Globus pallidus (tissue), 1 donor: ENCODE results near the gene POLR2E.

Experiments
- DNase-seq: peaks from one replicate; pipeline ENCODE4 v3.0.0-alpha.2; 2015; ENCODE audit warnings: low spot score

Gene POLR2E

DNA sequence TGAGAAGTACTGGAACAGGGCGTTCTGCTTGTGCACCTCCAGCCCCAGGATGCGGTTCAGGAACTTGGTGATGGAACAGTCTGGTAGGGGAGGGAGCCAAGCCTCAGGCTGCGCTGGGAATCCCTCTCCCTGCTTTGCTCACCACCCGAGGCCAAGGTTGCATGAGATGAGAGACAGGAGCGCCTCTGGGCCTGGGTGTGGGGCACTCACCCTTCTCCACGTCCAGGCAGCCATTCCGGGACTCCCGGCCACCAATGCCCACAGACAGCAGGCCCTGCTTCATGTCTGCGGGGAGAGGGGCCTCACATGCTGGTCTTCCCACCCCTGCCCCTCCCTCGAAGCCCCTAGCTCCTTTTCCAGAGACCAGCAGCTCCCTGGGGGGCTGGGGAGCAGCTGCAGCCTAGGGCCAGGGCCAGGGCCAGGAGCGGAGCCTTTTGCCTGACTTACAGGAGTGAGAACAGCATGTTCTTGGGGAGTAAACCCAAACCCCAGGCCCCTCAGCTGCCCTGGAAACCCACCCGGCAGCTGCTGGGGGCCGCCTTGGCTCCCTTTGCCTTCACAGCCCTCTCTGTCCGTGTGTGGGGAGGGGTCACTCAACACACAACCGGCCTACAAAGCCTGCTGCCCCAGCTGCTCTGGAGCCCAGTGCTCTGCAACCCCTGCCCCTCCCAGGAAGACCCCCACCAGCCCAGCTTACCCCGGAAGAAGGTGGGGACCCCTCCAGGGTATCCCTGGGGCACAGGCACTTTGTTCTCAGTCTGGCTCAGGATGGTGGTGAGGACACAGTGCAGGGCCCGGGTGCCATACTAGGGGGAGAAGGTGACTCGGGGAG is 15.8 kb upstream of the POLR2E start:
- no peak for DNase-seq

DNA sequence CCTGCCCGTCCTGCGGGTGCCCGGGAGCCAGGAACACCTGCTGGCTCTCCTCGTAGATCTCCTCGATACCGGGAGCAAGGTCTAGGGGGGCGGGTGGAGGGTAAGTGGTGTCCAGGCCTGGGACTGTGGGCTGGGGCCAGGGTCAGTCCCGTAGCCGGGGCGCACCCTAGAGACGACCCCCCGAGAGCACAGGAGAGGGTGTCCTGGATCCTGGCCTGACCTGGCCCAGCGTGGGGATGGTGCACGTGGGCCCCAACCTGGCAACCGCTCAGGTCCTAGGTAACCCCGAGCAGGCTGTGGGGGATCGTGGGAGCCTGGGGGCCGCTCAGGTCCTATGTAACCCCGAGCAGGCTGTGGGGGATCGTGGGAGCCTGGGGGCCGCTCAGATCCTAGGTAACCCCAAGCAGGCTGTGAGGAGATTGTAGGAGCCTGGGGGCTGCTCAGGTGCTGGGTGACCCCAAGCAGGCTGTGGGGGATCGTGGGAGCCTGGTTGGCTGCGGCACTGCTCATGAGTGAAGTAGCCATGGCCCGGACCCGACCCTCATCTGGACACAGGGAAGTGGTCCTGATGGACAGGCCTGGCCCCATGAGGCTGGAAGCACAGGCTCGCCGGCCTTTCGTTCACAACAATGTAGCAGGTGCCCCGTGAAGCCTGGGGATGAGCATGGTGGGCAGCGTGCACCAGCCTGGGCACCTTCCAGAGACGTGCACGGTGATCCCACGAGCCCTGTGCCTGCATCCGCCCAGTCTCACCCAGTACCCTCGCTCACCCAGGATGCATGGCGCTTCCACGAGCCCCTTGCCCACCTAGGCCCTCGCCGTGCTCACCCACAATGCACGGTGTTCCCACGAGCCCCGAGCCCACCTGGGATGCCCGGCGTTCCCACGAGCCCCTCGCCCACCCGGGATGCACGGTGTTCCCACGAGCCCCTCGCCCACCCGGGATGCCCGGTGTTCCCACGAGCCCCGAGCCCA is 14.8 kb upstream of the POLR2E start:
- no peak for DNase-seq

DNA sequence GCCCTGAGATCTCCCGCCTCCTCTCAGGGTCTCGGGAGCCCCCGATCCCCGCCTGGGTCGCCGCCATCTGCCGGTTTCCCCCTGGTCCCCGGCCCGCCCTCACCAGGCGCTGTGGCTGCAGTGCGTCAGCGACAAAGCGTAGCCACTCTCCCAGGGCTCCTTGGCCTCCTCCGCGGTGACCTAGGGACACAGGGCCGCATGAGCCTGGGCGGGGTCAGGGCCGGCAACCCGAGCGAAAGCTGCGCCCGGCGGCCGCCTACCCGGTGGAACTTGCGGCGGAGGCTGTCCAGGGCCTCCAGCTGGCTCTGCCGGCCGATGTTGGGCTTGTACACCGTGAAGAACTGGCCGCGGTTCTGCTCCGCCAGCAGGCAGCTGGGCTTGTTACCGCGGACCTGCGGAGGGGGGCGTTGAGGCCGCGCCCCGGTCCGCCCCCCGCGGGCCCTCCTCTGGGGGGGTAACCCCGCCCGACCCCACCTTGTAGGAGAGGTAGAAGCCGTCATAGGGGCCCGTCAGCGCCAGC is 13.9 kb upstream of the POLR2E start:
- DNase-seq = no peak

GRCh38 chr19:1108291-1109031 is 13.3 kb upstream of the POLR2E start:
- no peak for DNase-seq

DNA sequence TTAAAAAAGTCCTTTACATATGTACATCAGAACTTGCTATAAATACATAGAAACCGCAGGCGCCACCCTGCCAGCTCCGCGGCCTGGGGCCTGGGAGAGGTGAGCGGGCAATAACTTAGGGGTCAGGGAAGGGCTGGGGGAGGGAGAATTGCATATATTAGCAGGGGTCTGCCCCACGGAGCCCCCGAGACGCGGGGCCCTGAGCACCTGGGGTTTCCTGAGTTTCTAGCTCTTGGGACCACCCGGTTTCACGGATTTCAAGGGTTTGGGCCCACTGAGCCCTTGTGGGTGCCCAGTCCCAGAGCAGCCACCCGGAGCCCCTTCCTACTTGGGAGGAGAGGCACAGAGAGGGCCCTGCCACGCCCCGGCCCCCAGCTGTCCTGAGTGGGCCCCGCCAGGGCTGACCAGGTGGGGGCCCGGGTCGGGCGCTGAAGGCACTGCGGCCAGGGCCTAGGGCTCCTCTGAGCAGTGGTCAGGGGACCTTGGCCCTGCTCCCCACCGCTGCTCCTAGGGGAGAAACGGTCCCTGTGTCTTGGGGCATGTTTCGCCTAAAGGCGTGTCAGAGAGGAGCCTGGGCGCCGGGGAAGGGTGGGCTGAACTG is 12.6 kb upstream of the POLR2E start:
- no peak for DNase-seq

- no peak for DNase-seq
Measured at GRCh38 chr19:1106841-1107660, 11.9 kb upstream of the POLR2E start.

GRCh38 chr19:1105873-1106840 is 11.0 kb upstream of the POLR2E start:
- no peak for DNase-seq

DNA sequence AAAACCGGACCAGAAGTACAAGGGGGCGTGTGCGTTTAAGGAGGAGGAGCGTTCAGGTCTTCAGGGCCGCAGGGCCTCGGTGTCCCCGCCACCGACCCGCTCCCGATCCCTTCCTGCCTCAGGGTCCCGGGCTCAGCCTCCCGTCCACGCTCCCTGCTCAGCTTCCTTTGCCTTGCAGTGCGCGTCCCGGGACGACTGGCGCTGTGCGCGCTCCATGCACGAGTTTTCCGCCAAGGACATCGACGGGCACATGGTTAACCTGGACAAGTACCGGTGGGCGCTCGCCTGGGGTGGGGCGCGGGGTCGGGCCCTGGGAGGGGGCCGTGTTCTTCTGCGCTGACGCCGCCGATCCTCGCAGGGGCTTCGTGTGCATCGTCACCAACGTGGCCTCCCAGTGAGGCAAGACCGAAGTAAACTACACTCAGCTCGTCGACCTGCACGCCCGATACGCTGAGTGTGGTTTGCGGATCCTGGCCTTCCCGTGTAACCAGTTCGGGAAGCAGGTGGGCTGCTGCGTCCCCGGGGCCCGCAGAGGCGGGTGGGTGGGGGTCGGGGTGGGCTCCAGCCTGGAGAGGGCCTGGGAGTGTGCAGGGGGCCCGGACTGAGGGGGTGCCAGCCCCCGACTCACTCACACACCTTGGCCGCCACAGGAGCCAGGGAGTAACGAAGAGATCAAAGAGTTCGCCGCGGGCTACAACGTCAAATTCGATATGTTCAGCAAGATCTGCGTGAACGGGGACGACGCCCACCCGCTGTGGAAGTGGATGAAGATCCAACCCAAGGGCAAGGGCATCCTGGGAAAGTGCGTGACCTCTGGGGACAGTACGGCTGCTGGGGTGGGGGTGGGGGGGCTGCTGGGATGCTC is 10.1 kb upstream of the POLR2E start:
- no peak for DNase-seq

GRCh38 chr19:1104311-1105007 is 9.3 kb upstream of the POLR2E start:
- peak; percentile 75 for DNase-seq

- DNase-seq = peak; percentile 99
Measured at GRCh38 chr19:1103708-1104310, 8.6 kb upstream of the POLR2E start, which contains the start of gene GPX4. GPX4 (plus strand) TSS chr19:1103994; CDS start chr19:1104044, 50 bp downstream.

DNA sequence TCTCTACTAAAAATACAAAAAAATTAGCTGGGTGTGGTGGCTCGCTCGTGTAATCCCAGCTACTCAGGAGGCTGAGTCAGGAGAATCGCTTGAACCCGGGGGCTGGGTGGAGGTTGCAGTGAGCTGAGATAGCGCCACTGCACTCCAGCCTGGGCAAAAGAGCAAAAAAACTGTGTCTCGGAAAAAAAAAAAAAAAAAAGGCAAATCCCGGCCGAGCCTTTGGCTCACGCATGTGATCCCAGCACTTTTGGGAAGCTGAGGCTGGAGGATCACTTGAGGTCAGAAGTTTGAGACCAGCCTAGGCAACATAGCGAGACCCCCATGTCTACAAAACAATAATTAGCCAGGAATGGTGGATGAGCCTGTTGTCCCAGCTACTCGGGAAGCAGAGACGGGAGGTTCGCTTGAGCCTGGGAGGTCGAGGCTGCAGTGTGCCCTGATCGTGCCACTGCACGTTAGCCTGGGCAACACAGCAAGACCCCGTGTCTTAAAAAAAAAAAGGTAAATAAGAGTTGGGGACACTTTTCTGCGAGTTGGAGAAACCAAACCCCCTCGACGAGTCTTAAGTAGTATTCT is 8.0 kb upstream of the POLR2E start:
- no peak for DNase-seq

- no peak for DNase-seq
Measured at GRCh38 chr19:1102407-1103131, 7.4 kb upstream of the POLR2E start.

- DNase-seq = peak; percentile 30
Measured at GRCh38 chr19:1101337-1101698, 6.1 kb upstream of the POLR2E start.

DNA sequence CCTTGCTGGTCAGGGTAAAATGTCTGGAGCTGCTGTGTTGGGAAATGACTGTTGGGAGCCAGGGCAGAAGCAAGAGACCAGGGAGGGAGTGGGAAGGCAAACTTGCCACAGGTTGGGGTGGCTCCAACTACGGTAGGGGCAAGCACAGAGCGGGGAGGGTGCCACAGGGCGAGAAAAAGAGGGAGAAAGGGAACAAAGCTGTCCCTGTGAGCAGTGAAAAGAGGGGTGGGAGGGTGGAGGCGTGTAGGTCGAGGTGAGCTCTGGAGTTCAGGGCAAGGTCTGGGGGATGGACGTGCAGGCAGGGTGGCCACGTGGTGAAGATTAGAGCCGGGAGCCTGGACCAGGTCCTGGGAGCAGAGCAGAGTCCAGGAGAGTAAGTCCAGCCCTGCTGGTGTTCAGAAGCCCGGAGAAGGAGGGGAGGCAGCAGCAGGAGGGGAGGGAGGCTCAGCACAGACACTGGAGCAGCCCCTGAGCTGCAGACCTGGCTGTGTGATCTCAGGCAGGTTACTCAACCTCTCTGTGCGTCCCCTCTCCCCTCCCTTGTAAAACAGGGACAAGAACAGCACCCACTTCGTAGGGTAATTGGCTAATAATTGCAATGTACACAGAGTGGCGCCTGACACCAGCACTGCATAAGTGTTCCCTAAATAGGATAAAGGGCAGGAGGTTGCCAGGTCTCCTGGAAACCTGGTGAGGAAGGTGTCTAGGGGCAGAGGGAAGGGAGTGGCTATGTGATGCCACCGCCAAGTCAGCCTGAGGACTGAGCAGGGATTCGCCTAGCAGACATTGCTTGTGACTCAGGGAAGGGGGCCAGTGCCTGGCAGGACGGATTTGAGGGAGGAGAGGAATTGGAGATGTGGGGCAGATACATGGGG is 3.2 kb upstream of the POLR2E start:
- DNase-seq = no peak

- DNase-seq = no peak
Measured at GRCh38 chr19:1097810-1098176, 2.6 kb upstream of the POLR2E start.

GRCh38 chr19:1094655-1094977 is 559 bp downstream of the POLR2E start:
- DNase-seq = no peak
